Activated CD4-positive, alpha-beta T cell treated with anti-CD3 and anti-CD28 coated beads for 1 hour (primary cell): ENCODE data around the gene MSS51.

Experiments used
- DNase-seq: peaks from one replicate; pipeline ENCODE4 v3.0.0-alpha.2; 2020

The MSS51 gene

DNA sequence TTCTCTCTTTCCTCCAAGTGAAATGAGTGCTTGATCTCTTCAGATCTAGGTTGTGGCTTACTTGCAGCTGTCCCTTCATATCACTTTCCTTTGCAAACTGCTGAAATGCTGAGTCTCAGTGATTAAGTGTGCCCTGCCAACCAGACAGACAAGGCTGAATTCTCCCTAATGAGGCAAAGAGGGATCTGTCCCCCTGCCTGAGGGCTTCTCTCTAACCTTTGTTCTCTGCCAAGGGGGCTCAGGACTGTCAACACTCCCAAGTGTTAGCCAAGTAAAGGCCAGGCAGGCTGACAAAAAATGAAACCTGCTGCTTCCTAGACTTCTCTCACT lies at the start of gene MSS51:
Gene MSS51 (minus strand): TSS at position 24 of the 330 bp plus-strand sequence. CDS start 5,277 bp downstream, outside the sequence.
- DNase-seq = no peak

DNA sequence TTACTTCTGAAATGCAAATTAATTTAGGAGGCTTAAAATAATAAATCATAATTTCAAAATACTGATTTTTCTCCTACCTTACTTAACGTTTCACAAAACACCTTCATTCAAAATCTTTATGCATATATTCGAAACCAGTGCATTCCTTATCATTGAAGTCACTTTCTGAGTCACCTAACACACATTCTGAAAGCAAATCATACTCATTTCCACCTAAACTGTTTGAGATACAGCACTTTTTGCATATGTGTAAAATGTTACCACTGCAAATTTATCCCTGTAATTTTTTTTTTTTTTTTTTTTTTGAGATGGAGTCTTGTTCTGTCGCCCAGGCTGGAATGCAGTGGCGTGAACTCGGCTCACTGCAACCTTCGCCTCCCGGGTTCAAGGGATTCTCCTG lies 46.8 kb upstream of the MSS51 start:
- DNase-seq = no peak

DNA sequence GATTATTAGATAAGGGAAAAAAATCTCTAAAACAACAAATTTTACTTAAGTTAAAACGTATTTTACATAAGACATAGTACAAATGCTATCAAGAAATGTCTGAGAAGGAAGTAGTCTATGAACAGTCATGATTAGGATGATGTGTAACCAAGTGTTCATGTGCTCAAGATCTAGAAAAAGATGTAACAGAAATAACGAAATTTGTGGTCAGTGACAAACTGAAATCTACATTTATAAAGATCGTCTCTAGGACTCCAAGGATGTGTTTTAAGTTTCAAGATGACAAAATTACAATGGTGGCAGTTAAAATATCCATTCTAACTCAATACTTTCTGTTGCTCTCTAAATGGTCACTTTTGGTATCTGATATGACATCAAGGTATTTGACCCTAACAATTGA lies 45.3 kb upstream of the MSS51 start:
- DNase-seq = no peak

DNA sequence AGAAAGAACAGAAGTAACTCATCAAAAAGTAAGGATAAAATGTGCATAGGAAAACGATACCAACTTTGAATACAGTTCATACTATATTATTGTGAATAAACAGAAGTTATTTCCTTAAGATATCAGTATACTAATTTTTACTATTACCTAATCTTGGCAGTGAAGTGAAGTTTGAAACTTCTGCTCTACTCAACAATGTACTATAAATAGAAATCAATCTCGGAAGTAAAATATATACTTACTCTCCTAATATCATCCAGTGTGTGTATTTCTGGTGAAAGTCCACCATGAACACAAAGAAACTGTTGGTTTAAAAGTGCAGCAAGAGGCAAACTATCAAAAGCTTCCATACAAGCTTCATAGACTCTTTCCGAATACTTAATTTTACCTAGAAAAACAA lies 37.9 kb upstream of the MSS51 start:
- no peak for DNase-seq

DNA sequence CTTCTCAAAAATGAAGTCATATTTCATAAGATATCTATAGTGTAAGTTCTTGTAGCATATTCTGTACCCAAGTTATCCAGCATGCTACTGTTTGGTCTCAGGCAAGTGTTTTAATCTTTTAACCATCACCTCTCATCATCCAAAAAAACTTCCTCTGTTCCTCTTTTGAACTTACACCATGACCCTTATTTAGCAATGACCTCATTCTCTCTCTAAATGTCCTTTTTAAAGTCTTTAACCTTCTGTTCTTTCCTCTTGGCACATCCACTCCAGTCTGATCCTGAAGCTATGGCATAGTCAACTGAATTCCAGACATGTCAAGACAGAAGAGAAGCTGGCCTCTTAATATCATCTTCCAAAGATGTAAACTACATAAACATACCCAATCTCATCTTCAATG lies 36.2 kb upstream of the MSS51 start:
- DNase-seq = no peak

DNA sequence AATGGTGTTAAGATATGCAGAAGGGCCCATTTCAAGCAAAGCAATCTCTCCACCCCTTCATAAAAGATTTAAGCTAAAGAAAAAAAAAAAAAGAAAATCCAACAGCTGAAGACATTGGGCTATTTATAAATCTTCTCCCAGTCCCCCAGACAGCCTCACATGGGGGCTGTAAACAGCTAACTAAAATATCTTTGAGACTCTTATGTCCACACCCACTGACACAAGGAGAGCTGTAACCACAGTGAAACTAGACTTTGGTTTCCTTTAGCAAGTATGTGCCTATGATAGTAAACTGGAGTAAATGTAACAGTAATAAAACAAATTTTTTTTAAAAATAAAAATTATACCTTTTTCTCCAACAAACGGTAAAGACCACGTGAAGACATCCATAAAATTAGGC lies 33.8 kb upstream of the MSS51 start:
- no peak for DNase-seq

DNA sequence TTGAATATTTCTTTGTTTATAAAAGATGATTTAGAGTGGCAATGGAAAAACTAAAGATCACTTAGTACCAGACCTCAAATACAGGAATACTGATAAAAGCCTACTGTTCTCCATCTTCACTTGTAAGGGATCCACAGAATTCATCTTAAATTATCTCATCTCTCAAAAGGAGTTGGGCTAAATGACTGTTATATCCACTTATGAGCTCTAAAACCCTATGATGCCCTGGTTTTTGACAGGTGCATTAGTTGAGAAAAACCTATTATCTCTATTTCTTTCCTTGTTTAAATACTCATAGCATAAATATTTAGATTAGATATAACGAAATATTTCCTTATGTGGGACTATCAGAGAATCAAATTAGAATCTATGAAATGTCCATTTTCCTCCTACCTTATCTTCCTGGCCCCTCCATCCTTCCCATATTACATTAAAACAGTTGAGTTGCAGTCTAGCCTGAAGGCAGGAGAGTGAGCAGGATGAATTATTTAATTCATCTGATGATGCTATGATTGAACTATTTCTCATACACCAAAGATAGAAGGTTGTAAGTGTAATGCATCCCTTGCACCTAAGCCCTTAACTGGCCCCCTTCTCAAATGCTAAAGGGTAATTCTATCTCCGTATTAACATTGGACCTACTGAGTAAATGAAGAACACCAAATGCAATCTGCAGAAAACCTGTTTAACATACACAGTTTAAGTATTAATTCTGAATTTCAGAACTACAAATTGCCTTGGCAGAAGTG lies 32.8 kb upstream of the MSS51 start:
- DNase-seq = no peak

DNA sequence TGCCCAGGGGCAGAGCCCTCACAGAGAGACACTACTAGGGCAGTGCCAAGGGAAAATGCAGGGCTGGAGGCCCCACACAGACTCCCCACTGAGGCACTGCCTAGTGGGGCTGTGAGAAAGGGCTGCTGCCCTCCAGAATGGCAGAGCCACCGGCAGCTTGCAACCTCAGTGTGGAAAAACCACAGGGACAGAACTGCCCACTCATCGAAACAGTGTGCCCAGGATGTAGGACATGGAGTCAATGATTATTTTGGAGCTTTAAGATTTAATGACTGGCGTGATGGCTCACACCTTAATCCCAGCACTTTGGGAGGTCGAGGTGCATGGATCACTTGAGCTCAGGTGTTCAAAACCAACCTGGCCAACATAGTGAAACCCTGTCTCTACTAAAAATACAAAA lies 27.5 kb upstream of the MSS51 start:
- DNase-seq = no peak

DNA sequence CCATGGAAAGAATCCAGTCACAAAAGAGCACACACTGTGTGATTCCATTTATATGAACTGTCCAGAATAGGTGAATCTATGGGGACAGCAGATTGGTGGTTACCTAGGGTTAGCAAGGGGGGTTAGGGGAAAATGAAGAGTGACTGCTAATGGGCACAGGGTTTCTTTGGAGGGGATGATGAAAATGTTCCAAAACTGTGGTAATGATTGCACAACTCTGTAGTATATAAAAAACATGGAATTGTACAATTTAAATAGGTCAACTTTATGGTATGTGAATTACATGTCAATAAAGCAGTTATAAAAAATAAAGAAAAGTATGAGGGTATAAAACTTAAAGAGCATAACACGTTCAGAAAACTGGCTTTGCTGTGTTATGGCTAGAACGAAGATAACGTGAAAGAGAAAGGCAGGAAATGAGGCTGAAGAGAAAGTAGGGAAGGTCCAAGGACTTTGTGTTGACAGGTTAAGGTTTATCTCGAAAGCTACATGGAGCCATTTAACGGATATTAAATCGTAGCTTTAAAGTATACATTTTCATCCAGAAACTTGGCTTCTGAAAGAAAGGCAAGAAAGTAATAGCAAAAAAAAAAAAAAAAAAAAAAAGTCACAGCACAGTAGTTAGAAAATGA lies 26.4 kb upstream of the MSS51 start:
- DNase-seq = no peak

DNA sequence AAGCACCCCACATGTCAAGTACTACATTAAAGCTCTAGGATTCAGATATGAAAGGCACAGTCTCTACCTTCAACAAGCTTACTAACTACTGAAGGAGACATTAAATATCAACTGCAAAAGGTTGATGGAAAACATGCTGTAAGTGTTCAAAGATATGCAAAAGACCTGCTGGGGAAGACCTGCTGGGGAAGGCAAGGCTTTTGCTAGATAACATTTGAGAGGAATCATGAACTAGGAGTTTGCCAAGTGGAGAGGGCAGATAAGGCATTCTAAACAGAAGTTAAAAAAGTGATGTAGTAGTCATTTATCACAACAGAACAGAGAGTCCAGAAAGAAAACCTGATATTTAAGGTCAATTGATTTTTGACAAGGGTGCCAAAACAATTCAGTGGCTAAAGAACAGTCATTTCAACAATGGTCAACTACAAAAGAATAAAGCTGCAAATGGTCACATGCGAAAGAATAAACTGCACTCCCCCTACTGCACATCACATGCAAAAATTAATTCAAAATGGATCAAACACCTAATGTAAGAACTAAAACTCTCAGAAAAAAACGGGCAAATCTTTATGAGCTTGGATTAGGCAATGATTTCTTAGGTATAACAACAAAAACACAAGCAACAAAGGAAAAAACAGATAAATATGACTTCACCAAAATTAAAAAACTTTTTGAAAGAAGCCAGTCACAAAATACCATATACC lies 23.0 kb upstream of the MSS51 start:
- no peak for DNase-seq

DNA sequence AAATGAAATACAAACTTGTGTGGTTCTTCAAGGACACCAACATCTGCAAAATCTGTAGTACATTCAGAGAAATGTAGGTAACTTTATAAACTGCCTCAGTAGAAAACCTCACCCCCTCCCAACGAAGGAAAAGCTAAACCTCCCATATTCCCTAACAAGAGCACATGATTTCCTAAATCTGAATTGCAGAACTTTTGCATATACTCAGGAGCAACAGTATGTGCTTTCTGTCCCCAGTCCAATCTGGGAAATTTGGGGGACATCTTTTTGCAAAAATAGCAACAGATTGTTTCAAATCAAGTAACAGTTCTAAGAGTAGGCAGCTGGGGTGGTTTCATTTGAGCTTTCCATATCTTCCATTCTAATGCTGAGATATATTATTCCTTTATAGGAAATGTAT lies 15.8 kb upstream of the MSS51 start:
- no peak for DNase-seq

DNA sequence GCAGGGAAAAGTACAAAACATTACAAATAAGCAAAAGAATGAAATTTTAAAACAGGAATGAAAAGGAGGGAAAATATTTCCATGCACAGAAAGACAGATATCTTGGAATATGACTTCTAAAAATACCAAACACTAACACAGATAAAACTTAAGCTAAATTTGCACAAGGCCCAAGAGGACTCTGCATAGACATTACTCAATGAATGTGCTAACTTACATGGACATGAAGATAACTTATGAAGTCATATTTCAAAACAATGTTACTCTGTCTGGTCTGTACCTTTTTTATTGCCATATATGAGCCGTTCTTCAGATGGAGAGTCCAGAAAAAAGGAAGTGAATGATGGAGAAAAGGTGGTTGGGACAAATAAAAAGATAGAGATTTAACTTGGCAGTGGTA lies 15.0 kb upstream of the MSS51 start:
- DNase-seq = no peak

DNA sequence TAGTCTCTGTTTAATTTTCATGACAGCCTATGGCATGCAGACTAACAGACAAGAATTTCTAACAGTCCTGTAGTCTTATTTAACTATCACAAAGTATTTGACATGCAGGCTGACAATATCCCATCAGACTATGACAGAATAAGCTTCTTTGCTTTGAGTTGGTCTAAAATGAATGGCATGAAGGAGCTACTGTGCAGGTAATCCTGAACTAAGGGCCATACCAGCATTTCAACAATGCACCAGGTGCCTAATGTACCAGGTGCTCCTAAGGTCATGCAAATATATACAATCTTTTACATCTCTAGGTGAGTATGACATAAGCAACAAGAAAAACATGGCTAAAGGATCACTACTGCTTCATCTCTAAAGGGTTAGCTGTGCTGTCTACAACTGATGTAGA lies 13.6 kb upstream of the MSS51 start:
- DNase-seq = no peak

DNA sequence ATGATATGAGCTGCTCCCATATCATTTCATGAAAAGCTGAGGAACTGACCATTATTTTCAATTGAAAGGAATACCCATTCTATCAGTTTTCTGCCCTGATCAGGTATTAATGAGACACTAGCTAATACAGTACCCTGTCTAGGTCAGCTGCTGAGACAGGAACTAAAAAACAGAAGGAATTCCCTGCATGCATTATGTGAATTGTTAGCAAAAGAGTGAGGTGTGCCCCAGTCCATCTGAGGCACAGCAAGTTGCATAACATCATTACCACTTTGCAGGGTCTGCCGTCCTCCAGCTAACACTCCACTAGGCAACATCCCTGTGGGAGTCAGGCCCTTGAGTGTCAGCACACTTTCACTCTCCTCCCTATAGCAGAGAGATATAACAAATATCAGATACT lies 11.1 kb upstream of the MSS51 start:
- DNase-seq = no peak

DNA sequence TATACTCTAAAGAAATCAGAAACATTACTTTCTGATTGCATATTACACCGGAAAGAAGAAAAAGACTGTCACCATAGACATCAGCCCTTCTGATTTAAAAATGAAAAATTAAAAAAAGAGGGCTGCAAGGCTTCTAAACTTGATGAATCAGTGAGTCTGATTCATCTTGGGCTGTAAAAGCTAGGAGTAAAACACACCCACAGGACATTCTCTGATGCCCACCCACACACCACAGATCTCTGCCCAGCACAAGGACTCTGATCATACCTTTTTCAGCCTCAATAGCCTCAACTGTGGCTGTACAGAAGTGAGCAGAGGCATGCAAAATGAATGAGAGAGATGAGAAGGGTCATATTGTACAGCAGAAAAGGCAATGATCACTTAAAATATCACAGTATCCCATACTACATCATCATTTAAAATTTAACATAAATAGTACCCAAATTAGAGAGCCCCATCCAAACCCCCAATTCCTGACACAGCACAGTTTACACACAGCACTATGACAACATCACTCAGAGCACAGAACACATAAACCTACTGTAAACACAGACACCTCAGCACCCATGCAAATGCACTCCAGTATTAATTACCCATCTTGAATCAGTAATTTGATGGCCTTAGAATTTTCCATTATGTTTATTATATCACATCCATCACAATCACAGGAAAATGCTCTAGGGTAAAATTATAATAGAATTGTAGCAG lies 6.4 kb upstream of the MSS51 start:
- DNase-seq = no peak

DNA sequence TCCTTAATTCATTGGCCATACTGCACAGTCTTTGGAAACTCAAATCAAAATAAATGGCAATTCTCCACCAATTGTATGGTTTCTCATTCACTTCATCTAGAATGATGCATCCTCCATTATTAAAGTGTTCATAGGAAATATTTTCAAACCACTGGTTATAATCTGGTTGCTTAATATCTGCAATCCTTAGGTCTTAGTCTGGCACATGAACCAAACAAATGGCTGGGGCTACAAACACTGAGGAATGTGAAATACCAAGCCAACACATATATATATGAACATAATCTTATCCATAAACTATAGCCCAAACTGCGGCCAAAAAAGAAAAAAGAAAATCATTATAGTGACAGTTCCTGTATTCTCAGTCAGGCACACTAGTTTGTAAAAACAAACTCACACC lies 5.7 kb upstream of the MSS51 start:
- no peak for DNase-seq

DNA sequence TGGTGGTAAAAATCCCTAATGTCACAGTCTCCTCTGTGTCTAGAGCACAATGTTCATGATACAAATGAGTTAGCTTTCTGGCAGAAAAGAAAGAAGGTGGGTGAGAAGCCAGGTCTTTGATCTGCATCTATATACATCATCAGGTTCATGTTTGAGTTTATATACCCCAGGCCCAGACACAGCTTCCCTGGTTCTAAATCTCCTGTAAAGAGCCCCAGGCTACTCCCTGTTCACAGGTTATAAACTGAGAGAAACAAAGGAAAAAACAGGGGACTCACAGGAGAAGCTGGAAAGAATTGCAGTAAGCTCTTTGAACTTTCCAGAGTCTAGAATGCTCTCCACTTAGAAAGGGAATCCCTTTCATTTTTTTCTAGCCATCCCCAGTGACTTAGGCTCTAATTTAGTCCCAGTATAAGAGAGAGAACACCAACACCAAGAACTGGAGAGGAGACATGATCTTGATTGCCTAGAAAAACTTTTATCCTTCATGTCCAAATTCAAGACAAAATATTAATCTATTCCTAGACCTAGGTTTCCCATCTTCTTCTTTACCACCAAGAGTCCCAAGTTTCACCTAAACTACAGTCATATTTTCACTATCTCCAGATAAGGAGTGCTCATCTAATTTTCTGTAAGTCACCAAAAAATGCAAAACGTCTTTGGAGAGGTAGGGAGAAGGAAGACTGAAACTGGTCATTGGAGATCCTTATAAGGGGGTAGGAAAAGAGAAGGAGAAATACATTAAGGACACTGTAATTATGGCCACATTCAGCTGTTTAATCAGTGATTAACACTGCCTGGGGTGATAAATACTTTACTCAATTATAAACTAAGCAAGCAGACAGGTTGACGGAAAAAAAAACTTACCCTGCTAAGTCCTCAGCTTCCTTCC lies 469 bp downstream of the MSS51 start:
- no peak for DNase-seq

DNA sequence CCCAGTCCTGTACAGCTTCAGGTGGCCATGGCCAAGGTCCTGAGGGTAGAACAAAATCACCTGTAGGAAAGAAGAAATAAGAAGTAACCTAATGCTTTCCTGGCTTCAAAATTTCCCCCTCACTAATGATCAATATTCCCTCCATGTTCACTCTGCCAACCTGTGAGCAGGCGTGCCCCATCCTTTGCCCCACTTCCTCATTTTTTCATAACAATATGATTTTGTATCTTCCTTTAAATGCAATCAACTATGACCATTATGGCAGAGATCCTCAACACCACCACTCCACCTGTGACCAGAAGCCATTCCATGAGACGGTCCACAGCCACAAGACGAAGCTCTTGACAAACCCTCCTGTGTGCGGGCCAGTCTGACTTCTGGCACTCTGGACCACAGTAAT lies 7.0 kb downstream of the MSS51 start:
- DNase-seq = no peak

DNA sequence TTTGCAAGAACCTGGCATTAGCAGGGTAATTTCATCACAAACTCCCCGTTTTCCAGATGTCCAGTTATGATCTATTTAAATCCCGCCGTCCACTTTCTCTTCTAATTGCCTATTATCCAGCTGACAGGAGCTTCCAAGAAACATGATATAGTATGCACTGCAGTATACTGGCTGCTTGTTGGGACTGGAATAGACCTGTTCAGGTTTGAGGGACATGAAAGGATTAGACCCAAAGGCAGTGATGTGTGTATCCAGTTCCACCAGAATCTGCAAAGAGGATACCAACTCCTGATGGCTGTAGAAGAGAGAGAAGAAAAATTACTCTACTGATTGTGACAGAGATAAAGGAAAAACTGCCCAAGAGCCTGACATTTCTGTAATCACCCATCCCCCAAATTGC lies 8.9 kb downstream of the MSS51 start:
- no peak for DNase-seq

DNA sequence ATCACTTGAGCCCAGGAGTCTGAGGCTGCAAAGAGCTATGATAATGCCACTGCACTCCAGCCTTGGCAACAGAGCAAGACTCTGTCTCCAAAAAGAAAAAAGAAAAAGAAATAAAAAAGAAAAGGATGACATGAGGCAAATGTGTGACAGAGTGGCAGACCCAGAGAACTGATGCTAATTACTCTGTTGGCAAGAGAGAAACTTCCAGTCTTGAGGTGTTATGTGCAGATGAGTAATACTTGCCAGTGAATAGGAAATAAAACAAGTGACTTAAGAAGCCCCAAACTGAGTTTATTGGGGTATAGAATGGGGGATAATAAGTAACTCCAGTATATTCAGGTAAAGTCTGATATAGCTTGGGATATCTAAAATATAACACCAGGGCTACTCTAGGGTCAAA lies 10.1 kb downstream of the MSS51 start:
- DNase-seq = no peak

DNA sequence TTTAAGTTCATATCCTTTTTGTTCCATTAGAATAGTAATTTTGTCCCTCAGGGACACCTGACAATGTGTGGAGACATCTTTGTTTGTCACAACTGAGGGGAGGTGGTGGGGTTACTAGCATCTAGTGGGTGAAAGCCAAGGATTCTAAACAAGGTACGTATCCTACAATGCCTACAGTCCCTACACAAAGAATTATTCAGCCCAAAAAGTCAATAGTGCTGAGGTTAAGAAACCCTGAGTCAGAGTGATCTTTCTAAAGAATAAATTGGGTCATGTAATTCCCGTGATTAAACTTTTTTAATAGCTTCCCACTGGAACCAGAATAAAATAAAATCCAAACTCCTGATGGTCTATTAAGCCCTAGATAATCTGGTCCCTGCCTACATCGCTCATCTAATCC lies 16.8 kb downstream of the MSS51 start:
- no peak for DNase-seq

DNA sequence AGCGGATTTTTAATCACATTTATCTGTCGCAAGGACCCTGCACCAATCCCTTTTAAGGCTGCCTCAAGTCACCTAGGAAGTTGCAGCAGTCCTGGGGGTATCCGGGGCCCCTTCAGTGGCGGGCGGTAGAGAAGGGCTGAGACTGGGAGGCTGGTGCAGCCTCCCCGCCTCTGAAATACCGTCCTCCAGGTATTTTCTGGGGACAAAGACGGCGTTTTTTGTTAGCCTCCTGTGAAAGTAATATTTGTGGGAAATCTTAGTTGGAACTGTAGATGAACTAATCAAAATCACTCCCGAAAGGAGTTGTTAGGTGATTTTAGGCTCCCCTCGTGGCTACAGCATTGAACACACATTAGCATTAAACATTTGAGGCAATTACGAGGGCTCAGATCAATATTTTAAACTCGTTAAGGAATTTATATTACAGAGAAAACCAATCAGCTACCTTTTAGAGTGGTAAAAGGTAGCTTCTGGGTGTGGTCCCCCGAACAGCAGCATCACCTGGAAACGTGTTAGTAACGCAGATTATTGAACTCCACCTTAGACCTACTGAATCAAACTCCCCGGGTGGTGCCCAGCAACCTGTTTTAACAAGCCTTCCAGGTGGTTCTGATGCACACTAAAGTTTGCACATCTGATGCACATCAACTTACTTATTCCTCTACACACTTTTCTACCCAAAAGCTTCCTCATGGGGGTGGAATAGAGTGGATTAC lies 19.0 kb downstream of the MSS51 start:
- no peak for DNase-seq
